ENCODE measurements around the gene METRNL. TPM values are rescaled to one million over a fixed set of nuclear protein-coding genes. Genes with fewer than 3 reads are reported as not detected.

Gene METRNL
- polyA plus RNA-seq, 1 donor from 2014 or later, result 15.1 TPM

GRCh38 chr17:83052241-83052564, 27.2 kb upstream of the METRNL start:
- Histone ChIP-seq H3K27ac (ENCODE audit: low read length) (peak overlapping the region; percentile 45), H4K20me1 (ENCODE audit: insufficient read depth) (no peaks in the 10 kb centered on the region), H3F3A (ENCODE audit: insufficient read depth, low read length, poor library complexity, severe bottlenecking) (no peaks in the 10 kb centered on the region), H3K4me3 (ENCODE audit: low read length) (peak overlapping the region; percentile 92), H3K79me2 (replicated peaks; ENCODE audit: insufficient read depth, low read length) (no peaks in the 10 kb centered on the region), H3K36me3 (ENCODE audit: insufficient read depth, low read length) (no peaks in the 10 kb centered on the region), H3K9ac (ENCODE audit: low read length) (peak overlapping the region; percentile 70), H2AFZ (ENCODE audit: low read depth, low read length) (peak overlapping the region; percentile 81), H3K4me2 (ENCODE audit: low read length) (no peak overlapping the region), H3K9me2 (ENCODE audit: insufficient read depth, low read length) (no peaks in the 10 kb centered on the region), H3K27me3 (ENCODE audit: insufficient read depth, low read depth, low read length) (no peaks in the 10 kb centered on the region), H3K9me3 (ENCODE audit: low read length) (no peaks in the 10 kb centered on the region)
- TF ChIP-seq MXI1 (conservative IDR thresholded peaks at IDR 0.05; ENCODE audit: poor library complexity, severe bottlenecking) (no peak), CTCF (IDR thresholded peaks at IDR 0.05; ENCODE audit: poor library complexity, severe bottlenecking) (no peak), POLR2AphosphoS5 (IDR thresholded peaks at IDR 0.05) (no peak), TAF1 (IDR thresholded peaks at IDR 0.05; ENCODE audit: low read depth) (no peak), SMC3 (conservative IDR thresholded peaks at IDR 0.05; ENCODE audit: poor library complexity) (no peak), RAD21 (conservative IDR thresholded peaks at IDR 0.05) (no peak), EP300 (conservative IDR thresholded peaks at IDR 0.05; ENCODE audit: poor library complexity, severe bottlenecking) (no peak), REST (IDR thresholded peaks at IDR 0.05; ENCODE audit: borderline replicate concordance) (no peak), EZH2 (IDR thresholded peaks at IDR 0.05; ENCODE audit: borderline replicate concordance, insufficient read depth, low read length, poor library complexity, severe bottlenecking) (no peak)

- H3K9ac ChIP-seq (ENCODE audit: low read length), result no peak overlapping the region
- H4K20me1 ChIP-seq (ENCODE audit: insufficient read depth), result no peaks in the 10 kb centered on the region
- H3K79me2 ChIP-seq (replicated peaks; ENCODE audit: insufficient read depth, low read length), result no peaks in the 10 kb centered on the region
- TF ChIP-seq RAD21 (conservative IDR thresholded peaks at IDR 0.05), result no peak
- no peak for TF ChIP-seq TAF1 (IDR thresholded peaks at IDR 0.05; ENCODE audit: low read depth)
- TF ChIP-seq SMC3 (conservative IDR thresholded peaks at IDR 0.05; ENCODE audit: poor library complexity), result no peak
- no peak for TF ChIP-seq REST (IDR thresholded peaks at IDR 0.05; ENCODE audit: borderline replicate concordance)
- TF ChIP-seq EZH2 (IDR thresholded peaks at IDR 0.05; ENCODE audit: borderline replicate concordance, insufficient read depth, low read length, poor library complexity, severe bottlenecking), result no peak
- TF ChIP-seq POLR2AphosphoS5 (IDR thresholded peaks at IDR 0.05), result no peak
- no peak for TF ChIP-seq MXI1 (conservative IDR thresholded peaks at IDR 0.05; ENCODE audit: poor library complexity, severe bottlenecking)
- TF ChIP-seq CTCF (IDR thresholded peaks at IDR 0.05; ENCODE audit: poor library complexity, severe bottlenecking), result no peak
- TF ChIP-seq EP300 (conservative IDR thresholded peaks at IDR 0.05; ENCODE audit: poor library complexity, severe bottlenecking), result no peak
- no peaks in the 10 kb centered on the region for H3K36me3 ChIP-seq (ENCODE audit: insufficient read depth, low read length)
- no peak overlapping the region for H3K4me2 ChIP-seq (ENCODE audit: low read length)
- H3K27ac ChIP-seq (ENCODE audit: low read length), result no peak overlapping the region
- no peaks in the 10 kb centered on the region for H3K27me3 ChIP-seq (ENCODE audit: insufficient read depth, low read depth, low read length)
- no peak overlapping the region for H2AFZ ChIP-seq (ENCODE audit: low read depth, low read length)
- no peaks in the 10 kb centered on the region for H3K9me2 ChIP-seq (ENCODE audit: insufficient read depth, low read length)
- H3K9me3 ChIP-seq (ENCODE audit: low read length), result no peaks in the 10 kb centered on the region
- H3K4me3 ChIP-seq (ENCODE audit: low read length), result no peak overlapping the region
- no peaks in the 10 kb centered on the region for H3F3A ChIP-seq (ENCODE audit: insufficient read depth, low read length, poor library complexity, severe bottlenecking)
Measured at GRCh38 chr17:83053021-83053681, 26.3 kb upstream of the METRNL start.
